Activated CD4-positive, alpha-beta T cell treated with anti-CD3 and anti-CD28 coated beads for 36 hours (primary cell): ENCODE measurements around the gene CETN2. TPM values are rescaled to one million over a fixed set of nuclear protein-coding genes. Genes with fewer than 3 reads are reported as not detected.

Source experiments
- ATAC-seq: fragments of 200-7000 bp; cut with Tn5 transposase; one replicate; pipeline ENCODE4 v1.10.0; 2021; ENCODE audit warnings: mild to moderate bottlenecking, moderate library complexity
- CTCF ChIA-PET: fragments of 350-600 bp; sonication (Branson Sonifier 250); formaldehyde crosslinking; loops from one replicate; lab custom pipeline; 2021; ENCODE audit warnings: antibody characterized with exemption; lab: Charles Lee
- POLR2A ChIA-PET: fragments of 350-600 bp; sonication (Branson Sonifier 250); formaldehyde crosslinking; loops from one replicate; lab custom pipeline; 2021; ENCODE audit warnings: antibody characterized with exemption, inconsistent platforms; lab: Charles Lee
- DNase-seq: peaks from one replicate; pipeline ENCODE4 v3.0.0-alpha.2; 2020
- H3K27ac Mint-ChIP-seq: one replicate; pipeline ENCODE4 v1.8.0; 2021; ENCODE audit warnings: mixed read lengths
- H3K27me3 Mint-ChIP-seq: one replicate; pipeline ENCODE4 v1.8.0; 2021; ENCODE audit warnings: mixed read lengths
- H3K36me3 Mint-ChIP-seq: one replicate; pipeline ENCODE4 v1.8.0; 2021; ENCODE audit warnings: low read depth, mixed read lengths
- H3K4me1 Mint-ChIP-seq: one replicate; pipeline ENCODE4 v1.8.0; 2021; ENCODE audit warnings: mixed read lengths
- H3K4me3 Mint-ChIP-seq: one replicate; pipeline ENCODE4 v1.8.0; 2021; ENCODE audit warnings: mild to moderate bottlenecking, moderate library complexity, mixed read lengths
- H3K9me3 Mint-ChIP-seq: one replicate; pipeline ENCODE4 v1.8.0; 2021; ENCODE audit warnings: low read depth, mixed read lengths
- intact Hi-C, 2 experiments: fragments of 100-400 bp; cut with DNase I in 1 of 2; cut with micrococcal nuclease in 1 of 2; formaldehyde crosslinking; loops; one replicate each; pipeline versions ENCODE4 v1.14.2 to v1.15.1; 2022 to 2024; cut with DNase I, micrococcal nuclease
- total RNA-seq, 2 experiments: library from RNA; stranded (reverse); gene quantifications; one replicate each; pipeline ENCODE4 v1.2.3, GENCODE V29; 2021

CETN2 gene
- total RNA-seq, 2 experiments from 2014 or later = 11.2 to 13.1 TPM

DNA sequence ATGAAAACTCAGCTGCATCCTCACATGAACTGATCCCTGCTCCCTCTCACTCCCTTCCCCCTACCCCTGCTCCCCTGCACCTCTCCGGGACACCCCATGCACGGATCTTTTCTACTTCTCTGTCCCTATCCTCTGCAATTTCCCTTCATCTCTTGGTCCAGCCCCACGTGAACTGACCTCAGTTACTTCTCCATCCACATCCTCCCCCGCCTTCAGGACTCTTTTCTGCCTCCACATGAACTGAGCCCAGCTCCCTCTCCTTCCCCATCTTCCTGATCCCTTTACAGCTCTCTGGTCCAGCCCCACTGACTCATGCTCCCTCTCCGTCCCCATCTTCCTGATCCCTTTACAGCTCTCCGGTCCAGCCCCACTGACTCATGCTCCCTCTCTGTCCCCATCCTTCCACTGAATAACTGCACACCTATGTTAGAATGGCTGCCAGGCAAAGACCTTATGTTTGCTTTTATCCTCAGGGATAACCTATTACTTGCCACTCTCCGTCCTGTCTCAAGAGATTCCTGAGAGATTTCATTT is 5.6 kb downstream of the CETN2 start:
- peaks cover 2% of the 10 kb centered on the region for H3K4me1 Mint-ChIP-seq
- peaks cover 5% of the 10 kb centered on the region for H3K27me3 Mint-ChIP-seq
- ChIA-PET POLR2A (no interaction called here), CTCF (interaction anchor here (0.7 kb wide), 1 partner anchor 755 kb away, joined by 3 read pairs; no protein-coding TSS in a partner anchor)
- no peak for ATAC-seq
- intact Hi-C loops = no loop called here
- DNase-seq = no peak
- H3K36me3 Mint-ChIP-seq = peaks cover 1% of the 10 kb centered on the region
- no peak overlapping the region for H3K27ac Mint-ChIP-seq
- H3K4me3 Mint-ChIP-seq = no peak overlapping the region
- H3K9me3 Mint-ChIP-seq = no peaks in the 10 kb centered on the region

DNA sequence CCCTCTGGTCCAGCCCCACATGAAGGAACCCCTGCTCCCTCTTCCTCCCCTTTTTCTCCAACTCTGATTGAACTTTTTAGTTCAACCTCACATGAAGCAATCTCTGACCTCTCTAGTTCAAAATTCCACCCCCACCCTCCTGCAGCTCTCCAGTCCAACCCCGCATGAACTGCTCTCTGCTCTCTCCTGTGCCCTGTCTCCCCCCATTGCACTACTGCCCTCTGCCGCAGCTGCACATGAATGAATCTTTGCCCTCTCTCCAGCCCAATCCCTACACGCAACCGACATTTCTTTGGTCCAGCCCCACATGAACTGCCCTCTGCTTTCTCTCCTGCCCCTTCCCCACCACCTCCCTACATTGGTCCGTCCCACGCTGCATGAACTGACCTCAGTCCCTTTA is 6.9 kb downstream of the CETN2 start:
- ChIA-PET POLR2A (no interaction called here), CTCF (interaction anchor here (0.6 kb wide), 1 partner anchor 385 kb away, joined by 3 read pairs; no protein-coding TSS in a partner anchor)
- H3K36me3 Mint-ChIP-seq = peaks cover 1% of the 10 kb centered on the region
- H3K4me3 Mint-ChIP-seq = no peak overlapping the region
- H3K27ac Mint-ChIP-seq = no peak overlapping the region
- H3K4me1 Mint-ChIP-seq = no peaks in the 10 kb centered on the region
- peaks cover 5% of the 10 kb centered on the region for H3K27me3 Mint-ChIP-seq
- no peaks in the 10 kb centered on the region for H3K9me3 Mint-ChIP-seq
- intact Hi-C loops = no loop called here
- DNase-seq (no peak), ATAC-seq (no peak)

DNA sequence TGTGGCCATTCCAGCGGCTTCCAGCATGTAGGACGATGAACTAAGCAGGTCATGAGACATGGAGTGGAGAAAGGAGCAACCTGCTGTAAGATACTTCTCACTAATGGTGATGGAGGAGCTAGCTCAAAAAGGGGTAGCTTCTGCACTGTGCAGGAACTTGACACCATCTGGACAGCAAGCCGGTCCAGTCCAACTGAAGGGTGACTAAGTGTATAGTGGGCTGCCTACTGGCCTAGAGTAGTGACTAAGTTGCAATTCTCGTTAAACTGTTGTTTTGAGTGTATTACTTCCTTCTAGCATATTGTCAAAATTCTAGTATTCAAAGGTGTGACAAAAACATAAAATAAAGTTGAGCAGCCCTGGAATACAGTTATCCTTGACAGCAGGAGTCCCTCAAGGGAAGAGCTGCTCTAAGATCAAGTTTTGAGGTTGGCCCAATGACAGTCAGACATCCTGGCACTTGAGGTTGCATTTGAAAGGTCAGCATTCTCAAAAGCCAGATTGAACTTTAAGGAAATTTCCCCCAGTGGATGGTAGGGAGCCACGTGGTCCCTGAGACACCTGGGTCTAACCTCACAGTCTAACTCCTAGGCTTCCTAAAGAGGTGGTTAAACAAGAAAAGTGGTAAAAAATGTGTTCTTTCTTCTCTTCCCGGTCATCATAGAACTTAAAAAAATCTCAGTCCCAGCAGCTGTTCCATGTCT is 8.0 kb downstream of the CETN2 start:
- DNase-seq = no peak
- intact Hi-C loops = no loop called here

DNA sequence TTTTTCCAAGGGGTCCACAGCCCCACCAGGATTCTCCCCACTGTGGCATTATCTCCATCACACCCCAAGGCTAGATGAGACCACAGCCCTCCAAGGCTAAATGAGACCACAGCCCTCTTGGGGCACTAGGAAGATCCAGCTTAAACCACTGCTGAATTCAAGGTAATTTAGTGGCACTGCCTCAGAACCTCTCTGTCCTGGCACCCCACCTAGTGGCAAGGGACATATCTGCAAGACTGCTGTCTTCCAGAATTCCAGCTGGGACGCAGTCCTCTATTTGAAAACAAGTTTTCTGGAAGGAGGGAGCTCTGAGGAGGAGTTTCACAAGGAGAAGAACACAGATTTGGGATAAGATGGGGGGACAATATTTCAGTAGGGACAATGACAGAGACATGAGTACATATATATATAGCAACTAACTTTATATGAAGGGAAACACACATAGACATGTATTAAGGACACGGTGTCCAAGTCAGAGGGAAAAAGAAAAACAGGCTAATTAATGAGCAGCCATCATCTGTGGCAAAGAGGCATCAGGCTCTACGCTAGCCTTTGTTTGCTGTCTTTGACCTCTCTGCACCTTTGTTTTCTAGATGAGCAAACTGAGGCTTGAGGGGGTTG is 9.3 kb downstream of the CETN2 start:
- Mint-ChIP-seq H3K27me3 (peaks cover 8% of the 10 kb centered on the region), H3K4me1 (no peaks in the 10 kb centered on the region), H3K9me3 (no peaks in the 10 kb centered on the region), H3K4me3 (no peak overlapping the region), H3K36me3 (no peaks in the 10 kb centered on the region), H3K27ac (no peak overlapping the region)
- intact Hi-C loops = no loop called here
- POLR2A ChIA-PET = interaction anchor here (1.0 kb wide), 1 partner anchor 9 kb away, joined by 6 read pairs; the partner anchor contains the start of genes CETN2 and NSDHL
- ATAC-seq (no peak), DNase-seq (peak; percentile 35)
- CTCF ChIA-PET = interaction anchor here (0.6 to 1.1 kb wide), 4 partner anchors 18 to 517 kb away, joined by 3 to 4 read pairs (median 4); no protein-coding TSS in a partner anchor

More for the DNA sequence above, 8.0 kb downstream of the CETN2 start:
- H3K27me3 Mint-ChIP-seq = peaks cover 5% of the 10 kb centered on the region
- H3K36me3 Mint-ChIP-seq = no peaks in the 10 kb centered on the region
- no peak overlapping the region for H3K4me3 Mint-ChIP-seq
- ChIA-PET CTCF (interaction anchor here (1.1 kb wide), 1 partner anchor 515 kb away, joined by 4 read pairs; no protein-coding TSS in a partner anchor), POLR2A (no interaction called here)
- no peaks in the 10 kb centered on the region for H3K9me3 Mint-ChIP-seq
- no peaks in the 10 kb centered on the region for H3K4me1 Mint-ChIP-seq
- no peak for ATAC-seq
- no peak overlapping the region for H3K27ac Mint-ChIP-seq

DNA sequence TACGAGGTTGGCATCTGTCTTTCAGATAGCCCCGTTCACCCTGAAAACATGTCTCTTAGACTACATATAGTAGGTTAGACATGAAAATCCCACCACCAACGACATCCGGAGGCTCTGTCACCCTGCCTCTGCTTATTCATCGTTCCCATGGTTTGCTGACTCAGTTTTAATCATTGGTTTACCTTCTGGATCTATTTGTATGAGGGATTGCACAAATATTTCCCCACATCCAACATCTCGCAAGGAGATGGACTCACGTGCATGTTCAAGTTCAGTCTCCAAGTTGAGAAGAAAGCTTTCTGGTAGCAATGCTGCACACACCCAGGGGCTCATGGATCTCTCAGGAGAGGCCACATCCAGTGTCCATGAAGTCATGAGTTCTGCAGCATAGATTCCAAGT is 10.8 kb downstream of the CETN2 start:
- ChIA-PET POLR2A (no interaction called here), CTCF (no interaction called here)
- ATAC-seq = no peak
- no peaks in the 10 kb centered on the region for H3K36me3 Mint-ChIP-seq
- H3K9me3 Mint-ChIP-seq = no peaks in the 10 kb centered on the region
- no peaks in the 10 kb centered on the region for H3K4me1 Mint-ChIP-seq
- DNase-seq = no peak
- H3K27ac Mint-ChIP-seq = no peak overlapping the region
- H3K27me3 Mint-ChIP-seq = peaks cover 8% of the 10 kb centered on the region
- intact Hi-C loops = loop anchor here in 1 of 2 experiments (5.0 kb wide), 1 partner anchor 1067 kb away; no protein-coding TSS in a partner anchor
- no peak overlapping the region for H3K4me3 Mint-ChIP-seq

DNA sequence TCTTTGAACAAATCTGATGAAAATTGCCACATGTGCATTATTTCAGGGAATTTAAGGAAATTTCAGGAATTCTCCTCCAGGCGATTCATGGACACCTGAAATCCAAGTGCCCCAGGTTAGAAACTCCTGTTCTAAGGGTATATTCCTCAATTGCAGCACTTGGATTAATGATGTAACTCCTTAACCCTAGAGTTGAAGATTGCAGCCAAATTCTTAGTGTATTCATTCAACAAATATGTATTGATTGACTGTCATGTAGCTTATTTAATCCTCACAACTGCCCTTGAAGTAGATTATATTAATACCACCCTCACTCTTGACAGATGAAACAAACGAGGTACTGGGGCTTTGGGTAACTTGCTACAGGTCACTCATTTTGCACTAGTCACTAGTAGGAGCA is 11.3 kb downstream of the CETN2 start:
- ATAC-seq = no peak
- POLR2A ChIA-PET = no interaction called here
- DNase-seq = no peak
- Mint-ChIP-seq H3K27me3 (peaks cover 8% of the 10 kb centered on the region), H3K4me1 (no peaks in the 10 kb centered on the region), H3K4me3 (no peak overlapping the region), H3K27ac (no peak overlapping the region), H3K36me3 (no peaks in the 10 kb centered on the region), H3K9me3 (no peaks in the 10 kb centered on the region)
- intact Hi-C loops = loop anchor here in 1 of 2 experiments (5.0 kb wide), 1 partner anchor 1067 kb away; no protein-coding TSS in a partner anchor
- CTCF ChIA-PET = no interaction called here

DNA sequence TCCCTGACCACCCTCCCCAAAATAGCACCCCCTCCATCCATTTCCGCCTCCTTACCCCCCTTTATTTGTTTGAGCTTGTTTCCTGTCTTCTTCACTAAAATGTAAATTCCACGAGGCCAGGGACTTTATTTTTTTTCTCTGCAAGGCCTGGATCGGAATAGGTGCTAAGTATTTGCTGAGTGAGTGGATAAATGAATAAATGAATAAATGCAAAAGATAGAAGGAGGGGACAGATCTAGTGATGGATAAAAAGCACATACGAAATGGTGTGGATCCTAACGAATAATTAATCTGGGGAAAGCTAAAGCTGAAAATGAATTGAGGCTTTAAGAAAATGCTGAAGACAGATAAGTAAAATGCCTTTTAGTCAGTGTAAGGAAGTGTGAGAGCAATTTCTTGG is 12.2 kb downstream of the CETN2 start:
- CTCF ChIA-PET = no interaction called here

DNA sequence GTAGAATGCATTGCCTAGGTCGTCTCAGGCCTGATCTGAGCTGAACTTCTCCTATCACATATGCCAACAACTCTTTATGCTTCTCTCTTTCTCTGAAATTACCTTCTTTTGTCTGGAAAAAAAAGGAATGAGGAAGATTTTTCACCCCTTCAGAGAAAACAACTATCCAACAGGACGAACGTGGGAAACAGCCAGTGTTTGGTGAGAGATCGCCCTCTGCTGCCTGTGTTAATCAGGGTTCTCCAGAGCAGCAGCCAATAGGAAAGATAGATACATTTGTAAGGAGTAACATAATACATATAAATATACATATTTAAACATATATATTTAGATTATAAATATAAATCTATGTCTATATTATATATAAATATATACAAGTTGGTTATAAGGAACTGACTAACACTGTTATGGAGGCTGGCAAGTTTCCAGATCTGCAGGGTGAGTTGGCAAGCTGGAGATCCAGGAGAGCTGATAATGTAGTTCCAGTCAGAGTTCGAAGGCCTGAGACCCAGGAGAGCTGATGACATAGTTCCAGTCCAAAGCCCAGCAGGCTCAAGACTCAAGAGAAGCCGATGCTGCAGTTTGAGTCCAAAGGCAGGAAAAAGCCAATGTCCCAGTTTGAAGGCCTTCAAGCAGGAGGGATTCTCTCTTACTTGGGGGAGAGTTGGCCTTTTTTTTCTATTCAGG is 13.3 kb downstream of the CETN2 start:
- POLR2A ChIA-PET = no interaction called here
- H3K4me3 Mint-ChIP-seq = no peak overlapping the region
- no peaks in the 10 kb centered on the region for H3K36me3 Mint-ChIP-seq
- ATAC-seq (no peak), DNase-seq (peak; percentile 42)
- CTCF ChIA-PET = interaction anchor here (0.5 kb wide), 1 partner anchor 9 kb away, joined by 6 read pairs; no protein-coding TSS in a partner anchor
- H3K27me3 Mint-ChIP-seq = peaks cover 8% of the 10 kb centered on the region
- H3K4me1 Mint-ChIP-seq = no peaks in the 10 kb centered on the region
- H3K9me3 Mint-ChIP-seq = no peaks in the 10 kb centered on the region
- H3K27ac Mint-ChIP-seq = no peak overlapping the region
- intact Hi-C loops = loop anchor here in 1 of 2 experiments (5.0 kb wide), 1 partner anchor 1065 kb away; no protein-coding TSS in a partner anchor

More for the DNA sequence above, 12.2 kb downstream of the CETN2 start:
- POLR2A ChIA-PET = no interaction called here
- Mint-ChIP-seq H3K27ac (no peak overlapping the region), H3K36me3 (no peaks in the 10 kb centered on the region), H3K9me3 (no peaks in the 10 kb centered on the region), H3K4me3 (no peak overlapping the region), H3K27me3 (peaks cover 8% of the 10 kb centered on the region), H3K4me1 (no peaks in the 10 kb centered on the region)
- ATAC-seq = no peak
- DNase-seq = no peak
- intact Hi-C loops = loop anchor here in 1 of 2 experiments (5.0 kb wide), 1 partner anchor 1066 kb away; no protein-coding TSS in a partner anchor

DNA sequence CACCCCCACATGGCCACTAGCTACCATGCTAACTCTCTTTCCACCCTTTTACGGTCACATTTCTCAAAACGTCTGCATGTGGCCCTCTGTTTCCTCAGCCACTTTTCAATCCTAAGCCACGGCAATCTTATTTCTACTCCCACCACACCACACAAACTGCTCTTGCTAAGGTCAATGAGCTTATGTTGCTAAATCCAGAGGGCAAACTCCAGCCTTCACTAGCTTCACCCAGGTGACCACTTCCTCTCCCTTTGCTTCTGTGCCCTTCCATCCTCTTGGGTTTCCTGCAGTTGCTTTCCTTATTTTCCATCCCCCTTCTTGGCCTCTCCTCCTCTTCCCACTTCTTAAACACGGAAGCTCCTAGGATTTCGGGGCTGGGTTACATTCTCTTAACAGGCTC is 16.5 kb downstream of the CETN2 start:
- peaks cover 7% of the 10 kb centered on the region for H3K27me3 Mint-ChIP-seq
- POLR2A ChIA-PET = no interaction called here
- no peak for ATAC-seq

DNA sequence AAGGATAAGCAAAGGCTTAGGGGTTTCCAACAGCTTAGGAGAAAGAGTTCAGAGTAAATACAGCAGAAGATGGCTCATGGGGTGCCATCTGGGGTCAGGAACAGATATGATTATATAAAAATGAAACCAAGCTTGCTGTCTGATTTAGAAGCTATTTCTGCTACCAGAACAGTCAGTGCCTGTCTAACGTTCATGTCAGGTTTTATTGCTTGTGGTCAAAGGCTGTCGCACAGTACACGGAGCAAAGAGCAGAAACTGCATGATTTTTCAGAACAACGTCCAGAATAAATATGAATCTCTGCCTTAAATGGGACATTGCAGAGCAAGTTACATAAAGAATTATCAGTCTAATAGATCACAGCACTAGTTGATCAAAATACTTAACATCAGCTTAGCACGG is 17.4 kb downstream of the CETN2 start:
- DNase-seq = no peak
- Mint-ChIP-seq H3K4me1 (no peaks in the 10 kb centered on the region), H3K36me3 (no peaks in the 10 kb centered on the region), H3K27ac (no peak overlapping the region), H3K4me3 (no peak overlapping the region), H3K27me3 (peaks cover 7% of the 10 kb centered on the region), H3K9me3 (no peaks in the 10 kb centered on the region)
- ATAC-seq = no peak
- CTCF ChIA-PET = no interaction called here
- POLR2A ChIA-PET = no interaction called here
- intact Hi-C loops = no loop called here

More for the DNA sequence above, 16.5 kb downstream of the CETN2 start:
- intact Hi-C loops = no loop called here
- CTCF ChIA-PET = no interaction called here
- Mint-ChIP-seq H3K4me3 (no peak overlapping the region), H3K36me3 (no peaks in the 10 kb centered on the region), H3K27ac (no peak overlapping the region), H3K4me1 (no peaks in the 10 kb centered on the region), H3K9me3 (no peaks in the 10 kb centered on the region)
- DNase-seq = no peak

DNA sequence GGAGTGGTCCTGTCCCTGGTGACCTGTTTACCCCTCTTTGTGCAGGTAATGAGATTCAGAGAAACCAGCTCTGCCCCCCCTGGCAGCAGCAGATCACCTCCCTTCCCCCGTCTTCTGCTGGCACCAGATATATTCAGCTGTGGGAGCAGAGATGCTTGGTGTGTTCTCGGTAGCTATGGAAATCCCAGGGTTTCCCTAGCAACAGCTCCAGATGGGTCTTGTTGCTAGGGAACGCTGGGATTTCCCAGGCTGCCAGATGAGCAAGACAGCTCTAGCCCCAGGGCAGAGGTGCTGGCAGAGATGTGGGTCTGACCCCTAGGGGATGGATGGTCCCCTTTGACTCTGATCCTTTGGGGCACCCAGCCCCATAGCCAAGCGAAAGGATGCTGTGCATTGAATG is 20.2 kb downstream of the CETN2 start:
- ATAC-seq = no peak
- Mint-ChIP-seq H3K27ac (no peak overlapping the region), H3K27me3 (peaks cover 6% of the 10 kb centered on the region), H3K36me3 (no peaks in the 10 kb centered on the region), H3K9me3 (no peaks in the 10 kb centered on the region), H3K4me1 (peaks cover 4% of the 10 kb centered on the region), H3K4me3 (no peak overlapping the region)
- no peak for DNase-seq
- CTCF ChIA-PET = no interaction called here
- POLR2A ChIA-PET = no interaction called here
- intact Hi-C loops = no loop called here
